ENCODE data around the gene TMC1.

GRCh38 chr9:72775570-72775969 is 254.2 kb downstream of the TMC1 start:
- no peak for TF ChIP-seq ZNF33A (CRISPR knock-in tag; IDR thresholded peaks at IDR 0.05; ENCODE audit: borderline replicate concordance)
- TF ChIP-seq POLR2A (IDR thresholded peaks at IDR 0.05; ENCODE audit: insufficient read depth in 1 of 2, low read depth in 2 of 2, low read length in 2 of 2), result no peak
- TF ChIP-seq CEBPB (IDR thresholded peaks at IDR 0.05; ENCODE audit: borderline replicate concordance, low read depth, low read length), result no peak
- TF ChIP-seq BRF2 (CRISPR knock-in tag; IDR thresholded peaks at IDR 0.05), result no peak
- no peak for TF ChIP-seq ZNF75D (CRISPR knock-in tag; IDR thresholded peaks at IDR 0.05; ENCODE audit: borderline replicate concordance)
- no peak for TF ChIP-seq TBL1XR1 (IDR thresholded peaks at IDR 0.05; ENCODE audit: borderline replicate concordance, low read length, partially characterized antibody)
- no peak for TF ChIP-seq ZNF687 (CRISPR knock-in tag; IDR thresholded peaks at IDR 0.05)
- TF ChIP-seq EP300 (IDR thresholded peaks at IDR 0.05; ENCODE audit: low read depth in 2 of 2, low read length in 2 of 2), result no peak
- TF ChIP-seq EP300 (CRISPR knock-in tag; IDR thresholded peaks at IDR 0.05; ENCODE audit: borderline replicate concordance), result no peak
- no peak for TF ChIP-seq KAT2B (IDR thresholded peaks at IDR 0.05; ENCODE audit: borderline replicate concordance, low read depth, low read length)
- TF ChIP-seq BHLHE40 (IDR thresholded peaks at IDR 0.05; ENCODE audit: low read length), result no peak
- no peak for TF ChIP-seq ZNF512 (CRISPR knock-in tag; IDR thresholded peaks at IDR 0.05)

Data from HepG2 (cell line).